Activated CD4-positive, CD25-positive, alpha-beta regulatory T cell (primary cell): ENCODE data around the gene SFTPB.
"Not testable (repeated sequence)": the region's sequence is repeated elsewhere in the genome, so short reads cannot be mapped to it uniquely, and the experiment has no call there.

Experiments
- DNase-seq, 4 experiments: peaks; one replicate each; lab custom pipeline; 2025; lab: John Stamatoyannopoulos, UW

SFTPB gene

DNA sequence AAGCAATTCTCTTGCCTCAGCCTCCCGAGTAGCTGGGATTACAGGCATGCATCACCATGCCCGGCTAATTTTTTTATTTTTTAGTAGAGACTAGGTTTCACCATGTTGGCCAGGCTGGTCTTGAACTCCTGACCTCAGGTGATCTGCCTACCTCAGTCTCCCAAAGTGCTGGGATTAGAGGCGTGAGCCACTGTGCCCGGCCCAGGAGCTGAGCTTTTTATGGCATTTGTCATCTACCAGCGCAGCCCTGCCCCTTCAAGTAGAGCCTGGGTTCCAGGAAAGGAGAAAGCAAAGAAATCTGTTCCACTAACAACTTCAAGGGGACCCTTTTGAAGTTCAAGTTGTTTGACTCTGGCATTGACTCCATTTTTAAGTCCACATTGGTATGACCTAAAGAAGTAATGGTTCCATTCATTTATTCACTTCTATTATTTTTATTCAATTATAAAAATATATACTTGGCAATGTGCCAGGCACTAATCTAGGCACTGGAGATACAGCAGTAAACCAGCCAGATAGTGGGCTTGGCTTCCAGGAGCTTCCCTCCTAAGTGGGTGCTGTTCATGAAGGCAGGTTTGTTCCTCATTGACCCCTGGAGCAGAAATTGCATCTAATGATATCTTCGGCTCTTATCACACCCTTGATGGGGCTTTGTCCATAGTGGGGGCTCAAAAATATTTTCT is 8.0 kb upstream of the SFTPB start:
- DNase-seq = no peak

DNA sequence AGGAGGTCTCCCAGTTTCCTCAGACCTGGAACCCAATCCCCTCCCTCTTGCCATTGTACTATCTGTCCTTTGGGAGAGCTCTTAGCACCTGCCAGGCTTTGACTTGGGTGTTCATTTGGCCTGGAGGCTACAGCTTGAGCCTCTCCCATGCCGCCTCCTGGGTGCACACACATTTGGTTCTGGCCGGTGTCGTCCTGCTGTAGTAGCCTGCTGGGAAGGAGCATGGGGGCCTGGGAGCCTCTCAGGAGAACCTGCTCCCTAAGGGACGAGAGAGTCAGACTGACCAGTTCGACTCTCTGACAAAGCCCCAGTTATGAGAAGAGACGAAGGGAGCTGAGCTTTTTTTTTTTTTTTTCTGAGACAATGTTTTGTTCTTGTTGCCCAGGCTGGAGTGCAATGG is 7.4 kb upstream of the SFTPB start:
- DNase-seq = no peak

DNA sequence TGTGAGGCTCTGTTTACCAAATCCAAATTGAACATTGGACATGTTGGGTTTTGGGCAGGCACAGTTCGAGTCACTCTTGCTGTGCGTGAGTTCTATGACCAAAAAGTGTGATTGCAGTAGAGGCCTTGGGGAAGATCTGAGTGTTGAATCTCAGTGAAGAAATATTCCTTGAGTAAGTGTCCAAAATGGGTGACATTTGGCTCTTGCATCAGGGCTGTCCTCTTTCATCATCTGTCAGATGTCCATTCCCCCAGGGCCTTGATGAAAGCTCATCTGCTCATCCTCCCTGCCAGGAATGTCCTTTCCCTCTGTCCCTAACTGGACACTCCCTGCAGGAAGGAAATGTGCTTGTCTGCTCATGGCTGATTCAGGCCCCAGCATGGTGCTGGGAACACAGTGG is 6.4 kb upstream of the SFTPB start:
- DNase-seq = no peak

DNA sequence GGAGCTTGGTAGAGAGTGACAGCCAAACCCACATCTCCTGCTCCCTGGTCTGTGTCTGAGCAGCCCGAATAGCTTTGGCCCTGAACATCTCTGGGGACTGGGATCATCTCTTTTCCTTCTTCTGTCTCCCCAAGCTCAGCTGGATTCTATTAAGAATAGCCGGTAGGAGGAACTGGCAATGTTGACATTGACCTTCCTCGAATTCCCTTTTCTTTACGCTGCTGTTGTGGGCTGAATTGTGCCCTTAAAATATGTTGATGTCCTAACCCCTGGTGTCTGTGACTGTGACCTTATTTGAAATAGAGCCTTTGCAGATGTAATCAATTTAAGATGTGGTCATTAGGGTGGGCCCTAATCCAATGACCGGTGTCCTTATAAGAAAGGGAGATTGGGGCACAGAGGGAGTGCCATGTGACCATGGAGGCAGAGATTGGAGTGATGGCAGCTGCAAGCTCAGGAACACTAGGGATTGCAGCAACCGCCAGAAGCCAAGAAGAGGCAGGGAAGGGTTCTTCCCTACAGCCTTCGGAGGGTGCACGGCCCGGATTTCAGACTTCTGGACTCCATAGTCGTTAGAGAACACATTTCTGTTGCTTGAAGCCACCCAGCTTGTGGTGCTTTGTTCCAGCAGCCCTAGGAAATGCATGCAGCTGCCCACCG is 5.8 kb upstream of the SFTPB start:
- no peak for DNase-seq

DNA sequence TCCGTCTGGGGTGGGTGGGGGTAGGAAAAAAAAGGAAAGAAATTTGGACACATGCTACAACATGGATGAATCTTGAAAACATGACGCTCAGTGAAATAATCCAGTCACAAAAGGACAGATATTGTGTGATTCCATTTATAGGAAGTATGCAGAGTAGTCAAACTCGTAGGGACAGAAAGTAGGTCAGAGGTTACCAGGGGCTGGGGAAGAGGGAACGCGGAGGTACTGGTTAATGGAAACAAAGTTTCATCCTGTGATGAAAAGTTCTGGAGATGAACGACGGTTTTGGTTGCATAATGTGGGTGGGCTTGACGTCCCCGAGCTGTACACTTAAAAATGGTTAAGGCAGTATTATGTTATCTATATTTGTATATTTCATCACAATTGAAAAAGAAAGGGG is 4.5 kb upstream of the SFTPB start:
- DNase-seq = no peak

- not testable (repeated sequence) for DNase-seq
Measured at GRCh38 chr2:85670416-85670815, 2.4 kb upstream of the SFTPB start.

DNA sequence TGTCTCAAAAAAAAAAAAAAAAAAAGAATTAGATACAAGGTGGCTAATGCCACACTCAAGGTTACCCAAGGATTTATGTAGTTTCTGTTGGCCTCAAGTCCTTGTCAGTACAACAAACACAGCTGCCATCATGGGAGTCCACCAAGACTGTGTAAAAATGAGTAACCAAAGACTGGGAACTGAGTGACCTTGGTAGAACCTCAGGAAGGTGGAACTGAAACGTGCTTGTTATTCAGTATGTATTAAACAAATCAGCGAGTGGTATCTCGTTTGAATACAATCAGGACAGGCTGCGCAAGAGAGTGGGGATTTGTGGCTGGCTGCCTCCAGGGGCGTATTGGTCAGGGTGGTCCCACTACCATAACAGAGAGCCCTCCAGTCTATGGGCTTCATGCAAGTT is 1.6 kb upstream of the SFTPB start:
- no peak for DNase-seq

DNA sequence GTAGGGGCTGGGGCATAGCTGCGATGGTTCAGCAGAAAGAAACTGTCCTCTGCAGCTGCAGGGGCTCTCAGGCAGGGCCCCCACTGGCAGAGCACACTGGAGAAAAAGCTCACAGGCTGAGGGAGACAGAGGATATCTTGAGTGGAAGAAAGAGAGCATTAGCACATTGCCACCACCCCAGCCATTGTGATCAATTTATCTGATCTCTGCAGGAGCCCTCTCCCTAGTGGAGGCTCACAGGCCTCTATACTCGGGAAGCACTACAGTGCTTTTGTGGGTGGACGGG is 801 bp upstream of the SFTPB start:
- DNase-seq = no peak

DNA sequence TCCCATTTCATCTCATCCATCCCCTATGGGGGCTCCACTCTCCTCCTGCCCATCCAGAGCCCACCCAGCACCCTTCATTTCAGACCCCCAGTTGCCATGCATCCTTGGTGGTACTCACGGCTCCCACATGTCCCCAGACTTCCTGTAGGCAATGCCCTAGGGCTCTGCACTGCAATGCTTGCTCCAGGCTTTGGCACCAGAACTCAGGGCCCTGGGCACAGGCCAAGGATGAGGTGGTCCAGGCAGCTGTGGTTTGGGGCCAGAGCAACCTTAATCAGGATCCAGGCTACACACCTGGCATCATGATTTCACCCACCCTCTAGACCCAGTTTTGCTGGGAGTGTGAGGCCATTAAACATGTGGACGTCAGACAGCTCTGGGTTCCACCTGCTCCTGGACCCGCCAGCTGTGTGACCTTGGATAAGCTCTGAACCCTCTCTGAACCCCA is 414 bp downstream of the SFTPB start:
- no peak for DNase-seq

DNA sequence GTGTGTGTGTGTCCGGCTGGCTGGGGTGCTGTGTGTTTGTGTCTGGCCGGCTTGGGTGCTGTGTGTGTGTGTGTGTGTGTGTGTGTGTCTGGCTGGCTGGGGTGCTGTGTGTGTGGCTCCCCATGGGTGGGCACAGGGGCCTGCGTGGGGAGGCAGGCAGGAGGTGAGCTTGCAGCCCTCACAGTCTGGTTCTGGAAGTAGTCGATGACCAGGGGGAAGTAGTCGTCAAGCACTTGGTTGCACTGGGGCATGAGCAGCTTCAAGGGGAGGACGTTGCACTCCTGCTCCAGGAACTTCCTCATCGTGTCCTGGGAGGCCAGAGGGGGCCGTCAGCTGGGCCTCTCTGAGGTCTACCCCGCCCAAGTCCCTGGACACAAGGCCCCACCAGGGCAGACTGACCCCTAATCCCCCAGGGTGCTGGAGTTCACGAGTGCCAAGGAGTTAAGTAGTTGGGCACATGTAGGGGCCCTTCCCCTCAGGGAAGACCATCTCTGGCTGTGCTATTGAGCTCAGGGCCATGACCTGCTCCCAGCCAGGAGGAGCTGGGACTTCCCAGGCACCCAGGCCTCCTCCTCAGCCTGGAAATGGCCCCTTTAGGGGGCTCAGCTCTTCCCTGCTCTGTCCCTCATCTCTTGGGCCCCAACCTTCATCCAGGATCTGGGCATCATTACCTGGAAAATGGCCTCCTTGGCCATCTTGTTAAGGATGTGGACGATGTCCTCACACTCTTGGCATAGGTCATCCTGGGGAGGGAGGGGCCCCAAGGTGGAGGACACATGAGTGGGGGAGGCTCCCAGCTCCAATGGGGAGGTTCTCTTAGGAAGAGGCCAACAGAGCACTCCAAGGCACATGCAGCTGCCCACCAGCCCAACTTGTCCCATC is 1.3 kb downstream of the SFTPB start:
- no peak for DNase-seq

GRCh38 chr2:85666016-85666415 is 2.0 kb downstream of the SFTPB start:
- DNase-seq = no peak

- DNase-seq = no peak
Measured at GRCh38 chr2:85665264-85665937, 2.6 kb downstream of the SFTPB start.

GRCh38 chr2:85663594-85664565 is 4.1 kb downstream of the SFTPB start:
- DNase-seq = no peak

GRCh38 chr2:85662899-85663593 is 5.0 kb downstream of the SFTPB start:
- DNase-seq = no peak

DNA sequence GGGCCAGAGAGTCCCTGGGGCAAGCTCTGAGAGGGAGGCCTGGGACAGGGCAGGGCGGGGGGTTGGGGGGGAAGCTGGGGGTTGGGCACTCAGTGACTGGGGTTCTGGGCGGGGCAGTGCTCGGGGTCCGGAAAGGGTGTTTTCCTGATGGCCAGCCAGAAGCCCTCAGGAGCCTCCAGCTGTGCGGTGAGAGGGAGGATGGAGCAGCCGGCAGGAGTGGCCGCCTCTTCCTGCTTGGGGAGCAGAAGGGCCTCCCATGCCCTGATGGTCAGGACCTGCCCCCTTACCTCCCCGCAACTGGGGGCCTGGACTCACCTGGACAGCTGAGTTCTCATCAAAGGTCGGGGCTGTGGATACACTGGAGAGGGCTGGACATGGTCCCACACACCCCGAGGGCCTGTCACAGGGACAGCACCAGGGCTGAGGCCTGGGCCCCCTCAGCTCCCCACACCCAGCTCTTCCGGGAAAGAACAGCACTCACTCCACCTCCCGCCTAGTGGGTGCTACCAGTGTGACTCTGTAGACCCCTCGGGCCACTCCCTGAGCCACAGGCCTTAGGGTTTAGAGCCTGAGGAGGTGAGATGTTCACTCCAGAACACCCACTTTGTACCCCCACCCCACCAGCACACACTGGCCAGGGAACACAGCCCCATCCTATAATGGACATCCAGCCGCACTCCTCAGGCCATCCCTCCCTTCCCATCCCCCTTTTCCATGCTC is 6.7 kb downstream of the SFTPB start:
- DNase-seq = no peak

- DNase-seq = no peak
Measured at GRCh38 chr2:85660725-85661124, 7.3 kb downstream of the SFTPB start.

DNA sequence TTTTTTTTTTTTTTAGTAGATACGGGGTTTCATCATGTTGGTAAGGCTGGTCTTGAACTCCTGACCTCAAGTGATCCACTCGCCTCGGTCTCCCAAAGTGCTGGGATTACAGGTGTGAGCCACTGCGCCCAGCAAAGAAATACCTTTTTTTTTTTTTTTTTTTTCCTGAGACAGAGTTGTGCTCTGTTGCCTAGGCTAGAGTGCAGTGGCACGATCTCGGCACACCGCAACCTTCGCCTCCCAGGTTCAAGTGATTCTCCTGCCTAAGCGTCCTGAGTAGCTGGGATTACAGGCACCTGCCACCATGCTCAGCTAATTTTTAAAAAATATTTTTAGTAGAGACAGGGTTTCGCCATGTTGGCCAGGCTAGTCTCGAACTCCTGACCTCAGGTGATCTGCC is 7.7 kb downstream of the SFTPB start:
- DNase-seq = not testable (repeated sequence)

- no peak for DNase-seq
Measured at GRCh38 chr2:85659324-85659981, 8.5 kb downstream of the SFTPB start.

DNA sequence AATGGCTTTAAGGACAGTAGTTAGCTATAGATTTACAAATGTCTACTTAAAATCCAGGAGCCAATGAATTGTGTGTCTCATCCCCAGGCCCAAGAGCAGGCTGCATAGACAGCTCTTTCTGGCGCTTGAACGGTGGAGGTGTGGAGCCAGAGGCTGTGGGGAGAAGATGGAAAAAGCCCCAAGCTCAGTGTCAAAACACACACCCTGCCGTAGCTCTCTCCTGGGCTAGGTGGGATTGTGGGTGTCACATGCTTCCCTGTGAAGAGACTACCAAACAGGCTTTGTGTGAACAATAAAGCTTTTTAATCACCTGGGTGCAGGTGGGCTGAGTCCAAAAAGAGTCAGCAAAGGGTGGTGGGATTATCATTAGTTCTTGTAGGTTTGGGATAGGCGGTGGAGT is 10.6 kb downstream of the SFTPB start:
- not testable (repeated sequence) for DNase-seq

DNA sequence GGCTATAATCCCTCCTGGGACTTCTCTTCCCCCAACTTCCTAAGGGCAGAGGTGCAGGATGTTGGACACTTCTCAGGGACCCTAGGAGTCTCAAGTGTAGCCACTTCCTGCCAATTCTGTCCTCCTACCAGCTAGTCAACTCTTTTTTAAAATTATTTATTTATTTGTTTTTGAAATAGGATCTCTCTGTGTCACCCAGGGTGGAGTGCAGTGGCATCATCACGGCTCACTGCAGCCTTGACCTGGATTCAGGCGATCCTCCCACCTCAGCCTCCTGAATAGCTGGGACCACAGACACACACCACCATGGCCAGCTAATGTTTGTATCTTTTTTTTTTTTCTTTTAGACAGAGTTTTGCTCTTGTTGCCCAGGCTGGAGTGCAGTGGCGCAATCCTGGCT is 11.5 kb downstream of the SFTPB start:
- DNase-seq = no peak
